HEK293T (cell line): Measurements from ENCODE around the gene GBP1.

Experiments used
- CTCF ChIA-PET: fragments of 350-600 bp; formaldehyde crosslinking; extraction: SDS; loops from one replicate; lab custom pipeline; 2021; ENCODE audit warnings: antibody characterized with exemption, inconsistent platforms; lab: Yijun Ruan, JAX
- POLR2A ChIA-PET: fragments of 350-600 bp; formaldehyde crosslinking; extraction: SDS; loops from one replicate; lab custom pipeline; 2020; ENCODE audit warnings: antibody characterized with exemption, inconsistent platforms; lab: Yijun Ruan, JAX
- DNase-seq: peaks from one replicate; pipeline ENCODE4 v3.0.0; 2012; ENCODE audit warnings: mixed read lengths; ENCODE audit errors: extremely low spot score
- ARNT ChIP-seq: fragments of 450-650 bp; IDR thresholded peaks from 2 replicates; pipeline ENCODE4 v1.6.1; 2017; ENCODE audit warnings: mild to moderate bottlenecking
- BHLHE40 ChIP-seq: fragments of 450-650 bp; IDR thresholded peaks from 2 replicates; pipeline ENCODE4 v1.6.1; 2016; ENCODE audit warnings: mild to moderate bottlenecking, moderate library complexity, borderline replicate concordance
- CTBP1 ChIP-seq: fragments of 450-650 bp; IDR thresholded peaks from 2 replicates; pipeline ENCODE4 v1.6.1; 2016; ENCODE audit warnings: borderline replicate concordance
- ELF4 ChIP-seq: fragments of 450-650 bp; IDR thresholded peaks from 2 replicates; pipeline ENCODE4 v1.6.1; 2017; ENCODE audit warnings: antibody characterized with exemption
- FOXA1 ChIP-seq: fragments of 450-650 bp; IDR thresholded peaks from 2 replicates; pipeline ENCODE4 v1.6.1; 2016; ENCODE audit warnings: mild to moderate bottlenecking
- FOXK2 ChIP-seq: fragments of 450-650 bp; IDR thresholded peaks from 2 replicates; pipeline ENCODE4 v1.6.1; 2016; ENCODE audit warnings: mild to moderate bottlenecking
- FOXM1 ChIP-seq: fragments of 450-650 bp; IDR thresholded peaks from 2 replicates; pipeline ENCODE4 v1.6.1; 2017; ENCODE audit warnings: mild to moderate bottlenecking, borderline replicate concordance
- HDGF ChIP-seq: fragments of 450-650 bp; IDR thresholded peaks from 2 replicates; pipeline ENCODE4 v1.6.1; 2017; ENCODE audit warnings: antibody characterized with exemption, borderline replicate concordance
- L3MBTL2 ChIP-seq: fragments of 450-650 bp; conservative IDR thresholded peaks from 2 replicates; pipeline ENCODE4 v1.6.1; 2016; ENCODE audit warnings: mild to moderate bottlenecking
- LEF1 ChIP-seq: fragments of 450-650 bp; IDR thresholded peaks from 2 replicates; pipeline ENCODE4 v1.6.1; 2017; ENCODE audit warnings: mild to moderate bottlenecking, borderline replicate concordance
- NFRKB ChIP-seq: fragments of 450-650 bp; IDR thresholded peaks from 2 replicates; pipeline ENCODE4 v1.6.1; 2016; ENCODE audit warnings: mild to moderate bottlenecking, moderate library complexity
- PKNOX1 ChIP-seq: fragments of 450-650 bp; IDR thresholded peaks from 2 replicates; pipeline ENCODE4 v1.6.1; 2016
- SP1 ChIP-seq: fragments of 450-650 bp; IDR thresholded peaks from 2 replicates; pipeline ENCODE4 v1.6.1; 2017
- SUZ12 ChIP-seq: fragments of 450-650 bp; IDR thresholded peaks from 2 replicates; pipeline ENCODE4 v1.6.1; 2016; ENCODE audit warnings: mild to moderate bottlenecking
- TARDBP ChIP-seq: fragments of 450-650 bp; IDR thresholded peaks from 2 replicates; pipeline ENCODE4 v1.6.1; 2016
- ZNF384 ChIP-seq: fragments of 450-650 bp; IDR thresholded peaks from 2 replicates; pipeline ENCODE4 v1.6.1; 2016

Gene GBP1

GRCh38 chr1:89100412-89100811, 35.4 kb upstream of the GBP1 start:
- no peak for DNase-seq
- TF ChIP-seq ELF4 (no peak), SP1 (no peak), SUZ12 (no peak), ARNT (no peak), PKNOX1 (no peak), FOXM1 (no peak), LEF1 (no peak), BHLHE40 (no peak), NFRKB (no peak), HDGF (no peak), FOXA1 (no peak), CTBP1 (no peak), TARDBP (no peak), FOXK2 (no peak)
- ChIA-PET CTCF (no interaction called here), POLR2A (no interaction called here)

- CTCF ChIA-PET, result no interaction called here
- no peak for DNase-seq
- POLR2A ChIA-PET, result no interaction called here
- TF ChIP-seq LEF1 (no peak), BHLHE40 (no peak), HDGF (no peak), FOXM1 (no peak), FOXK2 (no peak), L3MBTL2 (no peak), TARDBP (no peak), ARNT (no peak), SP1 (no peak), FOXA1 (no peak), SUZ12 (no peak), PKNOX1 (no peak), ELF4 (no peak), NFRKB (no peak), ZNF384 (no peak), CTBP1 (no peak)
Observed at GRCh38 chr1:89098857-89099256, 33.8 kb upstream of the GBP1 start.

GRCh38 chr1:89095737-89096136, 30.7 kb upstream of the GBP1 start:
- no peak for DNase-seq
- POLR2A ChIA-PET, result no interaction called here
- CTCF ChIA-PET, result no interaction called here
- TF ChIP-seq L3MBTL2 (no peak), TARDBP (no peak), PKNOX1 (no peak), CTBP1 (no peak), ARNT (no peak), FOXA1 (no peak), BHLHE40 (no peak), LEF1 (no peak), ZNF384 (no peak), ELF4 (no peak), HDGF (no peak), FOXK2 (no peak), FOXM1 (no peak), SUZ12 (no peak), SP1 (no peak), NFRKB (no peak)

- CTCF ChIA-PET, result no interaction called here
- TF ChIP-seq FOXA1, result no peak
Observed at GRCh38 chr1:89089962-89090361, 25.0 kb upstream of the GBP1 start.

GRCh38 chr1:89088572-89088971, 23.6 kb upstream of the GBP1 start:
- no peak for TF ChIP-seq NFRKB
- TF ChIP-seq HDGF, result no peak
- no peak for TF ChIP-seq BHLHE40
- TF ChIP-seq PKNOX1, result no peak
- TF ChIP-seq SUZ12, result no peak
- TF ChIP-seq CTBP1, result no peak
- TF ChIP-seq ZNF384, result no peak
- TF ChIP-seq SP1, result no peak
- no peak for TF ChIP-seq ELF4
- CTCF ChIA-PET, result no interaction called here
- POLR2A ChIA-PET, result no interaction called here
- no peak for DNase-seq

More at GRCh38 chr1:89089962-89090361, 25.0 kb upstream of the GBP1 start:
- POLR2A ChIA-PET, result no interaction called here
- DNase-seq, result no peak

- ChIA-PET POLR2A (interaction anchor here (0.7 kb wide), 1 partner anchor 98 kb away, joined by 3 read pairs; no protein-coding TSS in a partner anchor), CTCF (interaction anchor here (0.6 kb wide), 1 partner anchor 1210 kb away, joined by 3 read pairs; no protein-coding TSS in a partner anchor)
- TF ChIP-seq ZNF384 (no peak), SP1 (no peak), NFRKB (no peak), FOXK2 (no peak), PKNOX1 (no peak), BHLHE40 (no peak), TARDBP (no peak), FOXA1 (no peak), ELF4 (no peak), FOXM1 (no peak), CTBP1 (no peak), LEF1 (no peak), L3MBTL2 (no peak), ARNT (no peak), SUZ12 (no peak)
- DNase-seq, result no peak
Observed at GRCh38 chr1:89087241-89087640, 22.2 kb upstream of the GBP1 start.
